ENCODE measurements around the gene MAP7. TPM values are rescaled to one million over a fixed set of nuclear protein-coding genes. Genes with fewer than 3 reads are reported as not detected.

MAP7 gene
- total and polyA plus RNA-seq, 9 of the 15 experiments (the other 6 are each of a cell fraction or from before 2014, with no cell fraction given) = 0.76 to 7.7 (median 3.9) TPM

GRCh38 chr6:136429264-136430065 is 120.8 kb downstream of the MAP7 start (continued):
- TF ChIP-seq, protein P1, sequence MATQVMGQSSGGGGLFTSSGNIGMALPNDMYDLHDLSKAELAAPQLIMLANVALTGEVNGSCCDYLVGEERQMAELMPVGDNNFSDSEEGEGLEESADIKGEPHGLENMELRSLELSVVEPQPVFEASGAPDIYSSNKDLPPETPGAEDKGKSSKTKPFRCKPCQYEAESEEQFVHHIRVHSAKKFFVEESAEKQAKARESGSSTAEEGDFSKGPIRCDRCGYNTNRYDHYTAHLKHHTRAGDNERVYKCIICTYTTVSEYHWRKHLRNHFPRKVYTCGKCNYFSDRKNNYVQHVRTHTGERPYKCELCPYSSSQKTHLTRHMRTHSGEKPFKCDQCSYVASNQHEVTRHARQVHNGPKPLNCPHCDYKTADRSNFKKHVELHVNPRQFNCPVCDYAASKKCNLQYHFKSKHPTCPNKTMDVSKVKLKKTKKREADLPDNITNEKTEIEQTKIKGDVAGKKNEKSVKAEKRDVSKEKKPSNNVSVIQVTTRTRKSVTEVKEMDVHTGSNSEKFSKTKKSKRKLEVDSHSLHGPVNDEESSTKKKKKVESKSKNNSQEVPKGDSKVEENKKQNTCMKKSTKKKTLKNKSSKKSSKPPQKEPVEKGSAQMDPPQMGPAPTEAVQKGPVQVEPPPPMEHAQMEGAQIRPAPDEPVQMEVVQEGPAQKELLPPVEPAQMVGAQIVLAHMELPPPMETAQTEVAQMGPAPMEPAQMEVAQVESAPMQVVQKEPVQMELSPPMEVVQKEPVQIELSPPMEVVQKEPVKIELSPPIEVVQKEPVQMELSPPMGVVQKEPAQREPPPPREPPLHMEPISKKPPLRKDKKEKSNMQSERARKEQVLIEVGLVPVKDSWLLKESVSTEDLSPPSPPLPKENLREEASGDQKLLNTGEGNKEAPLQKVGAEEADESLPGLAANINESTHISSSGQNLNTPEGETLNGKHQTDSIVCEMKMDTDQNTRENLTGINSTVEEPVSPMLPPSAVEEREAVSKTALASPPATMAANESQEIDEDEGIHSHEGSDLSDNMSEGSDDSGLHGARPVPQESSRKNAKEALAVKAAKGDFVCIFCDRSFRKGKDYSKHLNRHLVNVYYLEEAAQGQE (IDR thresholded peaks at IDR 0.05; ENCODE audit: borderline replicate concordance) = 0 out of 2 replicates have a peak, but pooled peaks have one; percentile 9
- TF ChIP-seq, protein P1 (CRISPR knock-in tag; IDR thresholded peaks at IDR 0.05; ENCODE audit: low read depth) = no peak
- TF ChIP-seq STAT5B (CRISPR knock-in tag; IDR thresholded peaks at IDR 0.05) (no peak), WHSC1 (IDR thresholded peaks at IDR 0.05; ENCODE audit: low read length) (no peak), CBX2 (IDR thresholded peaks at IDR 0.05; ENCODE audit: insufficient read depth, low read length, poor library complexity, severe bottlenecking) (peak; percentile 95), RCOR1 (IDR thresholded peaks at IDR 0.05; ENCODE audit: borderline replicate concordance in 1 of 2, low read depth in 2 of 2, low read length in 2 of 2) (peak in 1 of 2 experiments; percentile 46; a peak in 1 of 4 replicates), RFX5 (IDR thresholded peaks at IDR 0.05; ENCODE audit: low read depth, low read length) (no peak)
